HG03175 (cell line): ENCODE data around the gene ZBTB17.
"Not testable (repeated sequence)": the region's sequence is repeated elsewhere in the genome, so short reads cannot be mapped to it uniquely, and the experiment has no call there.

Source experiments
- ATAC-seq: cut with Tn5 transposase; IDR thresholded peaks from one replicate; pipeline ENCODE4 v1.9.1; 2021; ENCODE audit warnings: mild to moderate bottlenecking, moderate library complexity; ENCODE audit not compliant: unreplicated experiment

ZBTB17 gene

GRCh38 chr1:15908597-15908996, 67.3 kb downstream of the ZBTB17 start:
- ATAC-seq = no peak

- no peak for ATAC-seq
Measured at GRCh38 chr1:15902882-15903281, 73.0 kb downstream of the ZBTB17 start.

- no peak for ATAC-seq
Measured at GRCh38 chr1:15900662-15901279, 75.1 kb downstream of the ZBTB17 start.

- ATAC-seq = no peak
Measured at GRCh38 chr1:15899266-15899665, 76.6 kb downstream of the ZBTB17 start.

- ATAC-seq = not testable (repeated sequence)
Measured at GRCh38 chr1:15896841-15897610, 78.9 kb downstream of the ZBTB17 start.

- ATAC-seq = no peak
Measured at GRCh38 chr1:15895233-15895632, 80.7 kb downstream of the ZBTB17 start.

GRCh38 chr1:15892857-15893599, 82.9 kb downstream of the ZBTB17 start:
- ATAC-seq = not testable (repeated sequence)
